HEK293 (cell line): Measurements from ENCODE around the gene PROM2.

ENCODE experiments used
- CTCF ChIP-seq: fragments of 450-650 bp; formaldehyde crosslinking; IDR thresholded peaks from 2 replicates; pipeline ENCODE4 v1.5.1; 2016; ENCODE audit warnings: missing biosample characterization, missing genetic modification characterization
- PRDM2 ChIP-seq: fragments of 450-650 bp; formaldehyde crosslinking; IDR thresholded peaks from 2 replicates; pipeline ENCODE4 v1.5.1; 2016; ENCODE audit warnings: missing biosample characterization, missing genetic modification characterization, borderline replicate concordance
- ZNF510 ChIP-seq: fragments of 450-650 bp; formaldehyde crosslinking; IDR thresholded peaks from 2 replicates; pipeline ENCODE4 v1.5.1; 2018; ENCODE audit warnings: mild to moderate bottlenecking, missing genetic modification characterization, missing biosample characterization; ENCODE audit not compliant: insufficient replicate concordance

- TF ChIP-seq PRDM2 (tag by site-specific recombination) (no peak), CTCF (tag by site-specific recombination) (no peak), ZNF510 (no peak)
Measured at GRCh38 chr2:95267458-95268210, 6.6 kb upstream of the PROM2 start.
